Testis (tissue), 2 donors: Measurements from ENCODE around the gene CST2.

Source experiments
- POLR2A ChIP-seq: fragments of 450-650 bp; IDR thresholded peaks from one replicate; pipeline ENCODE4 v1.6.1; 2017; ENCODE audit warnings: antibody characterized with exemption, mild to moderate bottlenecking, moderate library complexity
- TF ChIP-seq, protein P1 (sequence below), 3 experiments: fragments of 450-650 bp in 2 of 3; fragments of 200-600 bp in 1 of 3; sonication (generic) in 1 of 3; IDR thresholded peaks; one replicate each; pipeline ENCODE4 v1.5.1; 2016 to 2019; ENCODE audit warnings: antibody characterized with exemption in 3 of 3, mild to moderate bottlenecking in 2 of 3, moderate library complexity in 1 of 3

DNA sequence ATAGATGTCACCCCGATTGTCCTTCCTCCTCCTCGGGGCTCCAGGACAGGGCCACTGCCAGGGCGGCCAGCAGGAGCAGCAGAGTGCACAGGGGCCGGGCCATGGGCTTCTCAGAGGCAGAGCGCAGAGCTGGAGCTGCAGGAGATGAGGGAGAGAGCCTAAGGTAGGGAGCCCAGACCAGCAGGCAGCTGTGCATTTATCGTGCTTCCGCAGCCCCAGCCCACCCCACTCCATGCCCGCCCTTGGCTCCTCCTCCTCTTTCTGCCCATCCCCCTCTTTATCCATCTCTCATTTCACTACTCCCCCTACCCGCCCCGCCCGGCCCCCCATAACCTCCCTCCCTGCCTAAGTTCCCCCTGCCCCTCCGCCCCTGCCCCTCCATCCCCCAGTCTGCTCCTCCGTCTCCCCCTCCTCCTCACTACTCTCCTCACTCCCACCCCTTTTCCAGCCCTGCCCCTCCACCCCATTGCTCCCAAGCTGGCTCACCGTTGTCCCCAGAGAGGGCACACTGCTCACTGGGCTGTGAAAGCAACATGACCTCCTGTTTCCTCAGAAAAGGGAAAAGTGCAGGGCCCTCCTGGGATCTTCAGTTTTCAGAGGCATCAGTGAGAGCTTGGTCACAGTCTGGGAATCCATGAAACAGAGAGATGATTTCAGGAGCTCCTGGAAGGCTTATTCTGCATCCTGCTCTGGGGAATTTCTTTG is 50.3 kb downstream of the CST2 start:
- TF ChIP-seq, protein P1, sequence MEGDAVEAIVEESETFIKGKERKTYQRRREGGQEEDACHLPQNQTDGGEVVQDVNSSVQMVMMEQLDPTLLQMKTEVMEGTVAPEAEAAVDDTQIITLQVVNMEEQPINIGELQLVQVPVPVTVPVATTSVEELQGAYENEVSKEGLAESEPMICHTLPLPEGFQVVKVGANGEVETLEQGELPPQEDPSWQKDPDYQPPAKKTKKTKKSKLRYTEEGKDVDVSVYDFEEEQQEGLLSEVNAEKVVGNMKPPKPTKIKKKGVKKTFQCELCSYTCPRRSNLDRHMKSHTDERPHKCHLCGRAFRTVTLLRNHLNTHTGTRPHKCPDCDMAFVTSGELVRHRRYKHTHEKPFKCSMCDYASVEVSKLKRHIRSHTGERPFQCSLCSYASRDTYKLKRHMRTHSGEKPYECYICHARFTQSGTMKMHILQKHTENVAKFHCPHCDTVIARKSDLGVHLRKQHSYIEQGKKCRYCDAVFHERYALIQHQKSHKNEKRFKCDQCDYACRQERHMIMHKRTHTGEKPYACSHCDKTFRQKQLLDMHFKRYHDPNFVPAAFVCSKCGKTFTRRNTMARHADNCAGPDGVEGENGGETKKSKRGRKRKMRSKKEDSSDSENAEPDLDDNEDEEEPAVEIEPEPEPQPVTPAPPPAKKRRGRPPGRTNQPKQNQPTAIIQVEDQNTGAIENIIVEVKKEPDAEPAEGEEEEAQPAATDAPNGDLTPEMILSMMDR (IDR thresholded peaks at IDR 0.05) = no peak
- TF ChIP-seq POLR2A = no peak
